ENCODE results near the gene BMPER. TPM values are rescaled to one million over a fixed set of nuclear protein-coding genes. Genes with fewer than 3 reads are reported as not detected.

BMPER gene
- polyA plus RNA-seq, 1 of the 3 experiments (the other 2 are of a cell fraction), result 20.0 TPM

- Histone ChIP-seq H3F3A (replicated peaks; ENCODE audit: insufficient read depth) (peaks cover 28% of the 10 kb centered on the region), H4K20me1 (ENCODE audit: insufficient read depth) (no peaks in the 10 kb centered on the region), H3K27ac (ENCODE audit: low read depth in 2 of 2, low read length in 1 of 2) (peak overlapping the region in 1 of 2 experiments; percentile 77; a peak in 2 of 4 replicates), H3K4me3 (ENCODE audit: low read depth in 2 of 2, low read length in 1 of 2) (no peak overlapping the region), H3K27me3 (ENCODE audit: insufficient read depth) (no peaks in the 10 kb centered on the region), H3K36me3 (replicated peaks in 1 of 2; ENCODE audit: control insufficient read depth in 1 of 2, insufficient read depth in 2 of 2, low read length in 1 of 2) (no peaks in the 10 kb centered on the region), H3K4me1 (ENCODE audit: control insufficient read depth in 1 of 2, insufficient read depth in 2 of 2, low read depth in 1 of 2, low read length in 1 of 2) (peaks cover 0 to 36% of the 10 kb centered on the region in 2 experiments; a peak in 2 of 4 replicates), H2AFZ (ENCODE audit: low read depth) (no peak overlapping the region), H3K9ac (no peak overlapping the region), H3K4me2 (peak overlapping the region; percentile 48), H3K9me3 (no peaks in the 10 kb centered on the region), H3K9me2 (no peaks in the 10 kb centered on the region), H3K79me2 (ENCODE audit: insufficient read depth) (no peaks in the 10 kb centered on the region)
- peak; percentile 92 for TF ChIP-seq JUND (IDR thresholded peaks at IDR 0.05)
- TF ChIP-seq NFIC (IDR thresholded peaks at IDR 0.05; ENCODE audit: borderline replicate concordance), result peak; percentile 89
- TF ChIP-seq CHD2 (IDR thresholded peaks at IDR 0.05; ENCODE audit: low read length, partially characterized antibody), result no peak
- TF ChIP-seq MAX (IDR thresholded peaks at IDR 0.05; ENCODE audit: low read depth), result peak; percentile 72
- TF ChIP-seq EZH2phosphoT487 (IDR thresholded peaks at IDR 0.05; ENCODE audit: borderline replicate concordance, low read depth), result no peak
- peak; percentile 86 for TF ChIP-seq FOSL2 (IDR thresholded peaks at IDR 0.05; ENCODE audit: borderline replicate concordance, low read depth)
- TF ChIP-seq TCF12 (IDR thresholded peaks at IDR 0.05), result peak; percentile 99
- peak in 1 of 2 experiments; percentile 96; a peak in 2 of 4 replicates for TF ChIP-seq EP300 (IDR thresholded peaks at IDR 0.05; ENCODE audit: borderline replicate concordance in 1 of 2, low read depth in 1 of 2, low read length in 1 of 2)
- peak; percentile 72; the same call in 1 of the 2 replicates for TF ChIP-seq TEAD4 (IDR thresholded peaks at IDR 0.05; ENCODE audit: borderline replicate concordance, insufficient read depth)
- peak; percentile 69 for TF ChIP-seq PBX3 (IDR thresholded peaks at IDR 0.05)
- peak; percentile 69; the same call in 1 of the 2 replicates for TF ChIP-seq MEF2A (IDR thresholded peaks at IDR 0.05; ENCODE audit: borderline replicate concordance, low read depth)
- TF ChIP-seq MXI1 (IDR thresholded peaks at IDR 0.05; ENCODE audit: low read depth, low read length), result no peak
- peak; percentile 64; the same call in 1 of the 2 replicates for TF ChIP-seq YY1 (IDR thresholded peaks at IDR 0.05; ENCODE audit: low read depth)
- TF ChIP-seq POLR2AphosphoS5 (IDR thresholded peaks at IDR 0.05; ENCODE audit: low read depth, low read length), result peak; percentile 68; the same call in 1 of the 2 replicates
- TF ChIP-seq ELF1 (IDR thresholded peaks at IDR 0.05), result no peak
- TF ChIP-seq REST (IDR thresholded peaks at IDR 0.05; ENCODE audit: low read depth, low read length), result no peak
- peak; percentile 23; the same call in 1 of the 2 replicates for TF ChIP-seq SIN3A (IDR thresholded peaks at IDR 0.05; ENCODE audit: borderline replicate concordance, low read depth, low read length)
- TF ChIP-seq IRF3 (IDR thresholded peaks at IDR 0.05; ENCODE audit: low read depth, low read length), result no peak
- peak; percentile 83; the same call in 1 of the 2 replicates for TF ChIP-seq FOXM1 (IDR thresholded peaks at IDR 0.05; ENCODE audit: low read depth)
- peak; percentile 66; the same call in 1 of the 2 replicates for TF ChIP-seq RXRA (IDR thresholded peaks at IDR 0.05; ENCODE audit: borderline replicate concordance, low read depth)
- no peak for TF ChIP-seq ZBTB33 (IDR thresholded peaks at IDR 0.05; ENCODE audit: borderline replicate concordance, low read depth)
- TF ChIP-seq RFX5 (IDR thresholded peaks at IDR 0.05; ENCODE audit: low read length), result no peak
- POLR2A ChIA-PET, result no interaction called here
- CTCF ChIA-PET, result interaction anchor here (2.1 kb wide), 1 partner anchor 11 kb away, joined by 7 read pairs; no protein-coding TSS in a partner anchor
- 14% methylated on average over 5 of the region's 5 CpGs for WGBS (ENCODE audit: low lambda C conversion rate)
- DNase-seq, result no peak
Observed at GRCh38 chr7:34080513-34080912, 175.2 kb downstream of the BMPER start.
